Measurements from ENCODE around the gene CREB3L1. TPM values are rescaled to one million over a fixed set of nuclear protein-coding genes. Genes with fewer than 3 reads are reported as not detected.

The CREB3L1 gene
- total RNA-seq, 1 donor = 33.3 TPM

GRCh38 chr11:46326813-46327416, 49.5 kb downstream of the CREB3L1 start:
- TF ChIP-seq, protein P1, sequence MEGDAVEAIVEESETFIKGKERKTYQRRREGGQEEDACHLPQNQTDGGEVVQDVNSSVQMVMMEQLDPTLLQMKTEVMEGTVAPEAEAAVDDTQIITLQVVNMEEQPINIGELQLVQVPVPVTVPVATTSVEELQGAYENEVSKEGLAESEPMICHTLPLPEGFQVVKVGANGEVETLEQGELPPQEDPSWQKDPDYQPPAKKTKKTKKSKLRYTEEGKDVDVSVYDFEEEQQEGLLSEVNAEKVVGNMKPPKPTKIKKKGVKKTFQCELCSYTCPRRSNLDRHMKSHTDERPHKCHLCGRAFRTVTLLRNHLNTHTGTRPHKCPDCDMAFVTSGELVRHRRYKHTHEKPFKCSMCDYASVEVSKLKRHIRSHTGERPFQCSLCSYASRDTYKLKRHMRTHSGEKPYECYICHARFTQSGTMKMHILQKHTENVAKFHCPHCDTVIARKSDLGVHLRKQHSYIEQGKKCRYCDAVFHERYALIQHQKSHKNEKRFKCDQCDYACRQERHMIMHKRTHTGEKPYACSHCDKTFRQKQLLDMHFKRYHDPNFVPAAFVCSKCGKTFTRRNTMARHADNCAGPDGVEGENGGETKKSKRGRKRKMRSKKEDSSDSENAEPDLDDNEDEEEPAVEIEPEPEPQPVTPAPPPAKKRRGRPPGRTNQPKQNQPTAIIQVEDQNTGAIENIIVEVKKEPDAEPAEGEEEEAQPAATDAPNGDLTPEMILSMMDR (IDR thresholded peaks at IDR 0.05; ENCODE audit: extremely low read depth, low read depth, low read length) = no peak
- H2AFZ ChIP-seq (ENCODE audit: low read length) = no peak overlapping the region
- peaks cover 3% of the 10 kb centered on the region for H4K20me1 ChIP-seq (ENCODE audit: insufficient read depth, low read length)
- no peak overlapping the region for H3K27ac ChIP-seq (ENCODE audit: low read depth, low read length)
- no peak overlapping the region for H3K4me3 ChIP-seq (ENCODE audit: insufficient read depth, low read length)
- DNase-seq (ENCODE audit: insufficient read length, low spot score, missing footprints) = peak; percentile 36
- H3K36me3 ChIP-seq (ENCODE audit: insufficient read depth, low read length) = peaks cover 6% of the 10 kb centered on the region
- no peaks in the 10 kb centered on the region for H3K4me1 ChIP-seq (ENCODE audit: insufficient read depth, low read length)
- peaks cover 26% of the 10 kb centered on the region for H3K27me3 ChIP-seq (ENCODE audit: insufficient read depth, low read length)
- H3K4me2 ChIP-seq (ENCODE audit: insufficient read depth, low read length) = no peak overlapping the region
- H3K9me3 ChIP-seq (ENCODE audit: low read depth, low read length) = no peaks in the 10 kb centered on the region
- H3K79me2 ChIP-seq (ENCODE audit: insufficient read depth, low read length) = no peaks in the 10 kb centered on the region

- Histone ChIP-seq H3K9me3 (ENCODE audit: low read depth, low read length) (no peaks in the 10 kb centered on the region), H4K20me1 (ENCODE audit: insufficient read depth, low read length) (no peaks in the 10 kb centered on the region), H3K27ac (ENCODE audit: low read depth, low read length) (no peak overlapping the region), H2AFZ (ENCODE audit: low read length) (no peak overlapping the region), H3K4me2 (ENCODE audit: insufficient read depth, low read length) (no peak overlapping the region), H3K36me3 (ENCODE audit: insufficient read depth, low read length) (no peaks in the 10 kb centered on the region), H3K4me3 (ENCODE audit: insufficient read depth, low read length) (no peak overlapping the region), H3K27me3 (ENCODE audit: insufficient read depth, low read length) (peaks cover 35% of the 10 kb centered on the region), H3K4me1 (ENCODE audit: insufficient read depth, low read length) (no peaks in the 10 kb centered on the region), H3K79me2 (ENCODE audit: insufficient read depth, low read length) (no peaks in the 10 kb centered on the region)
- DNase-seq (ENCODE audit: insufficient read length, low spot score, missing footprints) = peak; percentile 57
- TF ChIP-seq, protein P1 (IDR thresholded peaks at IDR 0.05; ENCODE audit: extremely low read depth, low read depth, low read length) = no peak
Observed at GRCh38 chr11:46327829-46328228, 50.4 kb downstream of the CREB3L1 start.

DNA sequence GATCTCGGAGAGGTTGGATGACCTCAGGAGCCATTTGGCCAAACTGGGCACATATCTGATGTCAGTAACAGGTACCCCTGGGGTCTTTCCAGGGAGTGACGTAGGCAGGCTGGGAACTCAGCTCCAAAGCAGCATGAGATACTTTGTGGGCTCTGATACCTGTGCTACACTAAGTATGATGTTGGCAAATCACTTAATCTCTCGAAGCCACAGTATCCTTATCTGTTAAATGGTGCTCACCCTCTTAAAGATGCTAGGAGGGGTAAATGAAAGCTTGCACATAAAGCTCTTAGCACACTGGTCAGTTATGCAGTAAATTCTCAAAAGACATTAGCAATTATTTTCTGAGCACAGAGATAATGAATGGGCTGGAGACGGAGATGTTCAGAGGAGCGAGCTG, 52.7 kb downstream of the CREB3L1 start:
- Histone ChIP-seq H3K27ac (ENCODE audit: low read depth, low read length) (no peak overlapping the region), H3K36me3 (ENCODE audit: insufficient read depth, low read length) (no peaks in the 10 kb centered on the region), H3K4me2 (ENCODE audit: insufficient read depth, low read length) (no peak overlapping the region), H3K27me3 (ENCODE audit: insufficient read depth, low read length) (peaks cover 57% of the 10 kb centered on the region), H2AFZ (ENCODE audit: low read length) (no peak overlapping the region), H3K4me1 (ENCODE audit: insufficient read depth, low read length) (no peaks in the 10 kb centered on the region), H3K4me3 (ENCODE audit: insufficient read depth, low read length) (no peak overlapping the region), H3K9me3 (ENCODE audit: low read depth, low read length) (no peaks in the 10 kb centered on the region), H4K20me1 (ENCODE audit: insufficient read depth, low read length) (no peaks in the 10 kb centered on the region), H3K79me2 (ENCODE audit: insufficient read depth, low read length) (no peaks in the 10 kb centered on the region)
- peak; percentile 22 for DNase-seq (ENCODE audit: insufficient read length, low spot score, missing footprints)
- TF ChIP-seq, protein P1 (IDR thresholded peaks at IDR 0.05; ENCODE audit: extremely low read depth, low read depth, low read length) = no peak

GRCh38 chr11:46330563-46331281, 53.3 kb downstream of the CREB3L1 start:
- no peak overlapping the region for H2AFZ ChIP-seq (ENCODE audit: low read length)
- H3K4me2 ChIP-seq (ENCODE audit: insufficient read depth, low read length) = no peak overlapping the region

More at GRCh38 chr11:46330563-46331281, 53.3 kb downstream of the CREB3L1 start:
- Histone ChIP-seq H3K27me3 (ENCODE audit: insufficient read depth, low read length) (peaks cover 57% of the 10 kb centered on the region), H3K79me2 (ENCODE audit: insufficient read depth, low read length) (no peaks in the 10 kb centered on the region), H3K4me1 (ENCODE audit: insufficient read depth, low read length) (no peaks in the 10 kb centered on the region), H3K27ac (ENCODE audit: low read depth, low read length) (no peak overlapping the region), H4K20me1 (ENCODE audit: insufficient read depth, low read length) (no peaks in the 10 kb centered on the region), H3K4me3 (ENCODE audit: insufficient read depth, low read length) (no peak overlapping the region), H3K36me3 (ENCODE audit: insufficient read depth, low read length) (no peaks in the 10 kb centered on the region), H3K9me3 (ENCODE audit: low read depth, low read length) (no peaks in the 10 kb centered on the region)
- peak; percentile 79 for DNase-seq (ENCODE audit: insufficient read length, low spot score, missing footprints)
- TF ChIP-seq, protein P1 (IDR thresholded peaks at IDR 0.05; ENCODE audit: extremely low read depth, low read depth, low read length) = no peak

Data from osteoblast (primary cell).